Measurements from ENCODE around the gene MEI1.

The MEI1 gene

GRCh38 chr22:41775976-41776375 is 76.7 kb downstream of the MEI1 start:
- no peaks in the 10 kb centered on the region for H3K27me3 ChIP-seq
- H3K9me3 ChIP-seq, result no peaks in the 10 kb centered on the region
- no peak overlapping the region for H3K27ac ChIP-seq
- peaks cover 5 to 9% of the 10 kb centered on the region in 2 experiments for H3K4me1 ChIP-seq (ENCODE audit: control insufficient read depth in 1 of 2, insufficient read depth in 1 of 2, low read depth in 1 of 2, low read length in 1 of 2)
- no peaks in the 10 kb centered on the region for H3K36me3 ChIP-seq
- no peak overlapping the region for H3K4me3 ChIP-seq (ENCODE audit: low read depth in 1 of 2, low read length in 1 of 2)
- TF ChIP-seq CTCF (IDR thresholded peaks at IDR 0.05), result no peak

GRCh38 chr22:41776381-41776780 is 77.1 kb downstream of the MEI1 start:
- Histone ChIP-seq H3K27ac (no peak overlapping the region), H3K9me3 (no peaks in the 10 kb centered on the region), H3K4me1 (ENCODE audit: control insufficient read depth in 1 of 2, insufficient read depth in 1 of 2, low read depth in 1 of 2, low read length in 1 of 2) (peaks cover 9 to 13% of the 10 kb centered on the region in 2 experiments), H3K36me3 (no peaks in the 10 kb centered on the region), H3K4me3 (ENCODE audit: low read depth in 1 of 2, low read length in 1 of 2) (no peak overlapping the region), H3K27me3 (no peaks in the 10 kb centered on the region)
- no peak for TF ChIP-seq CTCF (IDR thresholded peaks at IDR 0.05)

- no peak for TF ChIP-seq CTCF (IDR thresholded peaks at IDR 0.05)
- H3K4me1 ChIP-seq (ENCODE audit: control insufficient read depth in 1 of 2, insufficient read depth in 1 of 2, low read depth in 1 of 2, low read length in 1 of 2), result peaks cover 23 to 24% of the 10 kb centered on the region in 2 experiments
- H3K36me3 ChIP-seq, result no peaks in the 10 kb centered on the region
- H3K4me3 ChIP-seq (ENCODE audit: low read depth in 1 of 2, low read length in 1 of 2), result no peak overlapping the region
- no peaks in the 10 kb centered on the region for H3K9me3 ChIP-seq
- H3K27ac ChIP-seq, result peak overlapping the region; percentile 48
- H3K27me3 ChIP-seq, result no peaks in the 10 kb centered on the region
Measured at GRCh38 chr22:41777749-41778425, 78.6 kb downstream of the MEI1 start.

GRCh38 chr22:41779929-41780505 is 80.7 kb downstream of the MEI1 start:
- no peak for TF ChIP-seq CTCF (IDR thresholded peaks at IDR 0.05)
- Histone ChIP-seq H3K4me3 (ENCODE audit: low read depth in 1 of 2, low read length in 1 of 2) (no peak overlapping the region), H3K36me3 (no peaks in the 10 kb centered on the region), H3K27me3 (no peaks in the 10 kb centered on the region), H3K4me1 (ENCODE audit: control insufficient read depth in 1 of 2, insufficient read depth in 1 of 2, low read depth in 1 of 2, low read length in 1 of 2) (peaks cover 23 to 24% of the 10 kb centered on the region in 2 experiments), H3K27ac (peak overlapping the region; percentile 75), H3K9me3 (no peaks in the 10 kb centered on the region)

DNA sequence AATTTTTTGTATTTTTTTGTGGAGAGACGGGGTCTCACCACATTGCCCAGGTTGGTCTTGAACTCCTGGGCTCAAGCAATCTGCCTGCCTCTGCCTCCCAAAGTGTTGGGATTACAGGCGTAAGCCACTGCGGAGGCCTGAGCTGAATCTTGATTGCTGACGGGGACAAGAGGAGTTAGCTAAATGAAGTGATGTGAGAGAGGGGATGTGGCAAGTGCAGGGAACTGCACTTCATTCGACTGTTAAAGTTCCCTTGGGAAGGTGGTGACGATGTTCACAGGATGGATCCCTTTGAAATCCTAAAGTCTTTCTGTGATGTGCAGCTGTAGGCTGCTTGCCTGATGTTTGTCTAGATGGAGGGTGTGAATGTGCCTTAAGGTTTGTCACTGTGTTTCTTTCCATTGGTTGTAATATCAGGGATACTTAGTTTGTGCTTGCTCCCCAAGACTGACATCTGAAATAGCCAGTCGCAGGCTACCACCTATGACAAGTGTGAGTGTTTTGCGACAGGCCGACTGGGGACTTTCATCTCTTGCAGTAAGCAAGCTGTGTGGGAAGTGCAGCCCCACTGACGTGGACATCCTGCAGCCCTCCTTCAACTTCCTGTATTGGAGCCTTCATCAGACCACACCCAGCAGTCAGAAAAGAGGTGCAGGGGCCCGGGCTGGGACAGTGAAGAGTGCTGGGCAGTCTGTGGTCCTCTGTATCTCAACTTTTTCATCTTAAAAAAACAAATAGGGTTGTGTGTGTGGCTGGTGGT is 81.6 kb downstream of the MEI1 start:
- no peaks in the 10 kb centered on the region for H3K27me3 ChIP-seq
- peak overlapping the region; percentile 25 to 32 for H3K4me3 ChIP-seq (ENCODE audit: low read depth in 1 of 2, low read length in 1 of 2)
- peaks cover 23 to 24% of the 10 kb centered on the region in 2 experiments for H3K4me1 ChIP-seq (ENCODE audit: control insufficient read depth in 1 of 2, insufficient read depth in 1 of 2, low read depth in 1 of 2, low read length in 1 of 2)
- TF ChIP-seq CTCF (IDR thresholded peaks at IDR 0.05), result no peak
- H3K9me3 ChIP-seq, result no peaks in the 10 kb centered on the region
- no peaks in the 10 kb centered on the region for H3K36me3 ChIP-seq
- H3K27ac ChIP-seq, result peak overlapping the region; percentile 75

Measured in neutrophil (primary cell).